HFF-Myc (cell line): ENCODE measurements around the gene HCRTR2.

Experiments
- DNase-seq: peaks from one replicate; pipeline ENCODE4 v3.0.0-alpha.2; 2011; ENCODE audit warnings: low read depth; ENCODE audit errors: extremely low read depth
- H3K4me3 ChIP-seq: replicated peaks from 2 replicates; pipeline ENCODE4 v1.5.1; 2011; ENCODE audit warnings: low read depth, mild to moderate bottlenecking, control low read depth, low read length
- CTCF ChIP-seq: IDR thresholded peaks from 2 replicates; pipeline ENCODE4 v1.5.1; 2012; ENCODE audit warnings: mild to moderate bottlenecking, low read depth, low read length, control low read depth; ENCODE audit errors: missing control alignments

HCRTR2 gene

GRCh38 chr6:55174211-55175026, at the start of gene HCRTR2:
Gene HCRTR2, plus strand, starts transcription at chr6:55174515. Its CDS starts 73 bp downstream, at chr6:55174588.
- peak within 1 kb of the TSS; percentile 17; the same call in 1 of the 2 replicates for H3K4me3 ChIP-seq
- no peak for DNase-seq
- TF ChIP-seq CTCF = no peak

GRCh38 chr6:55130806-55131324, 43.5 kb upstream of the HCRTR2 start:
- DNase-seq = no peak
- no peak for TF ChIP-seq CTCF
- no peak overlapping the region for H3K4me3 ChIP-seq

- H3K4me3 ChIP-seq = no peak overlapping the region
- no peak for TF ChIP-seq CTCF
- peak; percentile 5 for DNase-seq
These were observed 42.7 kb upstream of the HCRTR2 start for GRCh38 chr6:55131616-55132015.

GRCh38 chr6:55136916-55137315, 37.4 kb upstream of the HCRTR2 start:
- DNase-seq = no peak
- TF ChIP-seq CTCF = no peak
- H3K4me3 ChIP-seq = no peak overlapping the region

- DNase-seq = no peak
- TF ChIP-seq CTCF = no peak
- H3K4me3 ChIP-seq = no peak overlapping the region
These were observed 36.2 kb upstream of the HCRTR2 start for GRCh38 chr6:55137929-55138693.

- no peak for DNase-seq
- no peak overlapping the region for H3K4me3 ChIP-seq
- no peak for TF ChIP-seq CTCF
These were observed 32.7 kb upstream of the HCRTR2 start for GRCh38 chr6:55141611-55142010.
